Colon (tissue), 2 donors: ENCODE measurements around the gene EXO5.
"Not testable (repeated sequence)": the region's sequence is repeated elsewhere in the genome, so short reads cannot be mapped to it uniquely, and the experiment has no call there.

Experiments
- FAIRE-seq: peaks from 2 replicates; lab custom pipeline; 2012; peaks lifted over from hg19 to GRCh38; lab: Jason Lieb, UNC
- donor health status: control.
- donor health status: control.

EXO5 gene

DNA sequence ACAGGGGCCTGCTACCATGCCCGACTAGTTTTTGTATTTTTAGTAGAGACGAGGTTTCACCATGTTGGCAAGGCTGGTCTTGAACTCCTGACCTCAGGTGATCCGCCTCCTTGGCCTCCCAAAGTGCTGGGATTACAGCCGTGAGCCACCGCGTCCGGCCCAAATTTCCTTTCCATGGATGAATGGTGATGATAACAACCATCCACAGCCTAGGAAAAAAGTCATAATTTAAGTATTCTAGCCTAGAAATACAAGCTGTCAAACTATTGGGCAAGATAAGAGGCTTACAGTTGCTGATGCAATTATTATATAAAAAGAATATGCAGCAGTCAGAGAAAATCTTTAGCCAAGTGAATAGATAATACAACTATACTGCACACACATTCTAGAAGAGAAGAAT, 46.2 kb downstream of the EXO5 start:
- not testable (repeated sequence) for FAIRE-seq

DNA sequence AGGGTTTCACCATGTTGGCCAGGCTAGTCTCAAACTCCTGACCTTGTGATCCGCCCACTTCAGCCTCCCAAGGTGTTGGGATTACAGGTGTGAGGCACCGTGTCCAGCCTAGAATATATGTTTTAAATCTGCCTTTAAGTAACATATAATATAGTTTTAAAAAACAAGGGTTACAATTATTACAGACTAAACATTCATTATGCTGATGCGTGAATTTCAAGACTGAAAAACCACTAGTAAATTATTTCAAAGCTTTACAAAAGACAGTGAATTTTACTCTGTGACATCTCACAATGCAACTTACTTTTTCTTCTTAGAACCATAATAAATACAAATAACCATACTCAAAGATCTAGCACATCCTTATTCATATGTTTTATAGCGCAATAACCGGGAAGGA, 47.6 kb downstream of the EXO5 start:
- no peak for FAIRE-seq

DNA sequence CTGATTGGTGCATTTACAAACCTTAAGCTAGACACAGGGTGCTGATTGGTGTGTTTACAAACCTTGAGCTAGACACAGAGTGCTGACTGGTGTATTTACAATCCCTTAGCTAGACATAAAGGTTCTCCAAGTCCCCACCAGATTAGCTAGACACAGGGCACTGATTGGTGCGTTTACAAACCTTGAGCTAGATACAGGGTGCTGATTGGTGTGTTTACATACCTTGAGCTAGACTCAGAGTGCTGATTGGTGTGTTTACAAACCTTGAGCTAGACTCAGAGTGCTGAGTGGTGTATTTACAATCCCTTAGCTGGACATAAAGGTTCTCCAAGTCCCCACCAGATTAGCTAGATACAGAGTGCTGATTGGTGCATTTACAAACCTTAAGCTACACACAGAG, 49.7 kb downstream of the EXO5 start:
- FAIRE-seq, result not testable (repeated sequence)

DNA sequence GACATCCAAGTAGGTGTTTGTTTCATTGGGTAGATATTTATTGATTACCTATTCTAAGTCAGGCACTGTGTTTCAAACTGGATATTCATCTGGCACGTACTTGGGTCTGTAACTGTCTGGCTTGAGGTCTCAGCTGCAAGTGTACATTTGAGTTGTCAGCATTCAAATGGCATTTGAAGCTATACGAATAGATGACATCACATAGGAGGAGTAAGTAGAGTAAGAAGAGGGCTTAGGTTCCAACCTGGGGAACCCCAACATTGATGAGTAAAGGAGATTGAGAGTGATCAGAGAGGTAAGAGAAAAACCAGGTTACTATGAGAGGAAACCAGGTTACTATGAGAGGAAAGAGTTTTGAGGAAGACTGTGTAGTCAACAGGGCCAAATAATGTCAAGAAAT, 53.6 kb downstream of the EXO5 start:
- FAIRE-seq, result no peak

DNA sequence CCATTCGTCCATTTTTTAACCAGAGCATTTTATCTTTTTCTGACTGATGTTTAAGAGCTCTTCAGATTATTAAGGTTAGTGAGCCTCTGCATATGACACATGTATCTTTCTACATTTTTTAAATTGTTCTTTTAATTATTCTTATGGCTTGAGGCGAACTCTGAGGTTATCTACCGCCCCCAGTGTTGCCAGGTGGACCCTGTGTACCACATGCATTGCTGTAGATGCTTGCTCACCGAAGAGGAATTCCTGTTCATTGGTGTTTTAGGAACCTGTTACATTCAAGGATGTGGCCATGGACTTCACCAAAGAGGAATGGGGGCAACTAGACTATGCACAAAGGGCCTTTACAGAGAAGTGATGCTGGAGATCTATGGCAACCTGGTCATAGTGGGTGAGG, 54.7 kb downstream of the EXO5 start:
- FAIRE-seq, result no peak

DNA sequence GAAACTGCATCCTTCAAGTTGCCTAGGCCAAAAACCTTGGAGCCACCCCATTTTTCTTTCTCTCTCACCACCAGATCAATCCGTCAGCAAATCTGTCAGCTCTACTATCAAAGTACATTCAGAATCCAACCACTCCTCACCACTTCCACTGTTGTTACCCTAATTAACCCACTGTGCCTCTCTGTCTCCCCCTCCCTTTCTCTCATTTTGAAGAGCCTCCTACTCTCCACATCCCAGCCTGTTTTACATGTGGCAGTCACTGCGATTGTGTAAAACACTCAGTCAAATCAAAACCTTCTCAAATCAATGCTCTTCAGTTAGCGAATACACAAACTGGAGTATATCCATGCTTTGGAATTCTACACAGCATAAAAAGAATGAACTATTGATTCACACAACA, 55.9 kb downstream of the EXO5 start:
- FAIRE-seq, result no peak

DNA sequence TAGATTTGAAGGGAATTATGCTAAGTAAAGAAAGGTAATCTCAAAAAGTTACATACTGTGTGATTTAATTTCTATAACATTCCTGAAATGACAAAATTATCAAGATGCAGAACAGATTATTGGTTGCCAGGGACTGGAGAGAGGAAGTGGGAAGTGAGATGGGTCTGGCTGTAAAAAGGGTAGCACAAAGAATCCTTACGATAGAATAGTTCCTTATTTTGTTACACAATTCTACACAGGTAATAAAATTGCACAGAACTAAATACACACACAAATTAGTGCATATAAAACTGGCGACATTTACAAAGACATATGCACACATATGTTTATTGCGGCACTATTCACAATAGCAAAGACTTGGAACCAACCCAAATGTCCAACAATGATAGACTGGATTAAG, 56.3 kb downstream of the EXO5 start:
- no peak for FAIRE-seq
